ENCODE data around the gene STRC. TPM values are rescaled to one million over a fixed set of nuclear protein-coding genes. Genes with fewer than 3 reads are reported as not detected.
"Not testable (repeated sequence)": the region's sequence is repeated elsewhere in the genome, so short reads cannot be mapped to it uniquely, and the experiment has no call there.

Gene STRC
- total RNA-seq, 2 donors from 2014 or later: 1.1 to 3.3 TPM

DNA sequence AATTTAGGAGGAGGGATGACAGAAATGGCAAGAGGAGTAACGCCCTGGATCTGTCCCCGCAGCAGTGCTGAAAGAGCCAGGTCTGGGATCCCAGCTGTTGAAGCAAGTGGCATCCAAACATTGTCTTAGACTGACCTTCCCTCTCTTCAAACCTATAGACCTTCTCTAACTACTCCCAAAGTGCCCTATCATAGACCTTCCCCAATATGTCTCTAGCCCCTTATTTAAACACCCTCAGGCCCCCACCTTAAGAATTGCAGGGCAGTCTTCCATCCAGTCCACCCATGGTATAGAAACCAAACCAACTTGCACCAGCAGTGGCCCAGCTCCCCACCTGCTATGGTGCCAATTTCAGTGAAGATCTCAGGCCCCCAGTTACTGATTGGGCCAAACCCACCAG, 18.4 kb downstream of the STRC start:
- not testable (repeated sequence) for H3K4me3 Mint-ChIP-seq; H3K4me1 Mint-ChIP-seq (ENCODE audit: low read depth); H3K9me3 Mint-ChIP-seq; DNase-seq; ATAC-seq (replicated peaks in 1 of 2); H3K36me3 Mint-ChIP-seq (ENCODE audit: insufficient read depth in 2 of 2); H3K27ac Mint-ChIP-seq
- peaks cover 31% of the 10 kb centered on the region for H3K27me3 Mint-ChIP-seq (ENCODE audit: low read depth)

GRCh38 chr15:43599131-43599530, 19.5 kb downstream of the STRC start:
- H3K9me3 Mint-ChIP-seq; DNase-seq; H3K4me1 Mint-ChIP-seq (ENCODE audit: low read depth); ATAC-seq (replicated peaks in 1 of 2); H3K36me3 Mint-ChIP-seq (ENCODE audit: insufficient read depth in 2 of 2); H3K27ac Mint-ChIP-seq; H3K4me3 Mint-ChIP-seq: not testable (repeated sequence)
- H3K27me3 Mint-ChIP-seq (ENCODE audit: low read depth): peaks cover 25% of the 10 kb centered on the region

- H3K4me1 Mint-ChIP-seq (ENCODE audit: low read depth); H3K4me3 Mint-ChIP-seq; DNase-seq; H3K9me3 Mint-ChIP-seq; H3K27ac Mint-ChIP-seq; H3K36me3 Mint-ChIP-seq (ENCODE audit: insufficient read depth in 2 of 2): not testable (repeated sequence)
- H3K27me3 Mint-ChIP-seq (ENCODE audit: low read depth): peaks cover 16% of the 10 kb centered on the region
- peak; percentile 32 to 55 for ATAC-seq (replicated peaks in 1 of 2)
Measured at GRCh38 chr15:43593328-43594190, 25.0 kb downstream of the STRC start, which contains the start of gene CKMT1B. TSS of gene CKMT1B (plus strand) at chr15:43594027. CDS start at chr15:43594219, 192 bp downstream.

GRCh38 chr15:43592841-43593240, 25.8 kb downstream of the STRC start:
- not testable (repeated sequence) for DNase-seq; H3K9me3 Mint-ChIP-seq; H3K4me1 Mint-ChIP-seq (ENCODE audit: low read depth); H3K36me3 Mint-ChIP-seq (ENCODE audit: insufficient read depth in 2 of 2); H3K27ac Mint-ChIP-seq; ATAC-seq (replicated peaks in 1 of 2); H3K4me3 Mint-ChIP-seq
- H3K27me3 Mint-ChIP-seq (ENCODE audit: low read depth): peaks cover 15% of the 10 kb centered on the region

DNA sequence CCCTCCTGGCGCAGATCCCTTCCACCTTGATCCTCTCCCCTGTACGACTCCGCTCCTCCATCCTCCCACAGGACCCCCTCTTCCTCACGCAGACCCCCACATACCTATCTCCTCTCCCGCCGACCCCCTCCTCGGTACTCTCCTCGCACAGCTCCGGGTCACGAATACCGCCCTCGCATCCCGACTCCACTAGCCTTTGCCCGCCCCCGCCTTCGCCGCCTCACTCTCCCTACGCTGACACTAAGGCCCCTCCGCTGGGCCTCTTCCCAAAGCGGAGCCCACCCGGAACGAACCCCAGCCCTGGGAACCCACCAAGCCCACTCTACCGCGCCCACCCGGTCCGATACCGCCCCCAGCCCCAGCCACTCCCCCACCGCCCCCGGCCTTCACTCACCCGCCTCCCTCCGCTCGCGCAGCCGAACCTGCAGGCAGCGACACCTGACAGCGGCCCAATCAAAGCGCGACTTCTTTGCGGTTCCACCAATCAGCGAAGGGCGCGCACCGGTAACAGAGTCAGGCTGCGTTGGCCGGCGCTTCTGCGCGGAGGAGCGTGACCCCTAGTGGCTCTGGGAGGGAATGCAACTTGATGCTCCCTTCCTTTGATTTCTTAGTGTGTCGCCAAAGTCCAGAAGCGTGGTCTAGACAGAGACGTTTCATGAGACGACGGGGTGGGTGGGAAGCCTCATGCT, 28.7 kb downstream of the STRC start, which contains the start of gene PPIP5K1:
Gene PPIP5K1, minus strand, starts transcription at position 431 of the 689 bp plus-strand sequence. CDS start 5,704 bp downstream, outside the sequence.
- H3K4me3 Mint-ChIP-seq; H3K27ac Mint-ChIP-seq; H3K4me1 Mint-ChIP-seq (ENCODE audit: low read depth); H3K27me3 Mint-ChIP-seq (ENCODE audit: low read depth); H3K36me3 Mint-ChIP-seq (ENCODE audit: insufficient read depth in 2 of 2); H3K9me3 Mint-ChIP-seq; DNase-seq: not testable (repeated sequence)
- peak; percentile 97 to 99 for ATAC-seq (replicated peaks in 1 of 2)

DNA sequence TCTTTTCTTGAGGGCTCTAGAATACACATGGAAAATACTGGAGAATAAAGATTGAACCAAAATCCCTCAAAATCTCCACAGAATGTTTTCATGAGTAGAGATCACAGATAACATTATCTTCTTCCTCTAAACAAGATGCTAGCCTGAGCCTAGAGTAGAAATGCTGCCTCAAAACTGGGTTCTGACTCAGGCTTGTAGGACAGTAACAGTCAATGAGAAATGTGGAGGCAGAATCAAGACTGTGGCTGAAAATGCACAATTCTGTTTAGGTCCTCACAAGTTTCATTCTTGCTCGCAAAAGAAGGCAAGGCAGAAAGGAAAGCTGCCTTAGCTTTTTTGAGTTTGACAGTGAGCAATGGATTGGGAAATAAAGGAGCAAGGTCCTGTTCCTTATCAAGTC, 44.0 kb downstream of the STRC start:
- not testable (repeated sequence) for H3K9me3 Mint-ChIP-seq; H3K4me1 Mint-ChIP-seq (ENCODE audit: low read depth); H3K27me3 Mint-ChIP-seq (ENCODE audit: low read depth); H3K4me3 Mint-ChIP-seq; DNase-seq; H3K36me3 Mint-ChIP-seq (ENCODE audit: insufficient read depth in 2 of 2); H3K27ac Mint-ChIP-seq
- ATAC-seq (replicated peaks in 1 of 2): peak; percentile 43 to 85

- H3K4me1 Mint-ChIP-seq (ENCODE audit: low read depth); H3K9me3 Mint-ChIP-seq; ATAC-seq (replicated peaks in 1 of 2); H3K36me3 Mint-ChIP-seq (ENCODE audit: insufficient read depth in 2 of 2); DNase-seq; H3K4me3 Mint-ChIP-seq; H3K27ac Mint-ChIP-seq; H3K27me3 Mint-ChIP-seq (ENCODE audit: low read depth): not testable (repeated sequence)
Measured at GRCh38 chr15:43566615-43567014, 52.0 kb downstream of the STRC start.

- not testable (repeated sequence) for ATAC-seq (replicated peaks in 1 of 2); H3K27ac Mint-ChIP-seq; H3K9me3 Mint-ChIP-seq; H3K27me3 Mint-ChIP-seq (ENCODE audit: low read depth); H3K36me3 Mint-ChIP-seq (ENCODE audit: insufficient read depth in 2 of 2); H3K4me1 Mint-ChIP-seq (ENCODE audit: low read depth); DNase-seq; H3K4me3 Mint-ChIP-seq
Measured at GRCh38 chr15:43563793-43564192, 54.8 kb downstream of the STRC start.

DNA sequence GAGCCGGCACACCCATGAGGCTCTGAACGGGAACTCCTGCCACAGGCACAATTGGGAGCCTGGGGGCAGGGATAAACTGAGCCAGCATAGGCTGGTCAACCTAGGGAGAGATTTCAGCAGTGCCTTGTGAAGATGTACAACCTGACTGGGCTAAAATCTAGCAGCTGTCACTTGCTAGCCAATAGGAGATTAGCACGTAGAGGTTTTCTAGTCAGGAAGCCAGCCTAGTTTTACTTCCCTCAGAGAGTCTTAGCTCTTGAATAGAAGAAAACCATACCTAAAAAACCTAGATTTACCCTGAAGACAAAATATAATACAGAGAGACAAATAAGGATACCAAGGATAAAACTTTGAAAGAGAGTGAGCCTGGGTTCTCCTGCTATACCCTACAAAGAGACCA, 55.8 kb downstream of the STRC start:
- not testable (repeated sequence) for H3K4me3 Mint-ChIP-seq; H3K27me3 Mint-ChIP-seq (ENCODE audit: low read depth); H3K27ac Mint-ChIP-seq; ATAC-seq (replicated peaks in 1 of 2); H3K36me3 Mint-ChIP-seq (ENCODE audit: insufficient read depth in 2 of 2); DNase-seq; H3K9me3 Mint-ChIP-seq; H3K4me1 Mint-ChIP-seq (ENCODE audit: low read depth)

- Mint-ChIP-seq H3K4me1 (ENCODE audit: low read depth) (no peaks in the 10 kb centered on the region), H3K36me3 (ENCODE audit: insufficient read depth in 2 of 2) (peaks cover 0 to 3% of the 10 kb centered on the region in 2 donors), H3K9me3 (no peaks in the 10 kb centered on the region), H3K27ac (no peak overlapping the region), H3K4me3 (no peak overlapping the region), H3K27me3 (ENCODE audit: low read depth) (no peaks in the 10 kb centered on the region)
- ATAC-seq (replicated peaks in 1 of 2) (no peak), DNase-seq (no peak)
Measured at GRCh38 chr15:43552986-43553385, 65.6 kb downstream of the STRC start.

DNA sequence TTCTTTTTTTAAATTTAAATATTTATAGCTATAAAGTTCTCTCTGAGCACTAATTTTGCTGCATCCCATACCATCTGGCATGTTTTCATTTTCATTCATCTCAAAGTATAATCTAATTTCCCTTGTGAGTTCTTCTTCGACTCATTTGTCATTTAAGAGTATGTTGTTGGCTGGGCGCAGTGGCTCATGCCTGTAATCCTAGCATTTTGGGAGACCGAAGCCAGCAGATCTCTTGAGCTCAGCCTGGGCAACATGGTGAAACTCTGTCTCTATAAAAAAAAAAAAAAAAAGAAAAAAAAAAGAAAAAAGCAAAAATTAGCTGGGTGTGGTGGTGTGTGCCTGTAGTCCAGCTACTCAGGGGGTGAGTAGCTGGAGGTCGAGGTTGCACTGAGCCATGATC, 66.3 kb downstream of the STRC start:
- Mint-ChIP-seq H3K27me3 (ENCODE audit: low read depth) (no peaks in the 10 kb centered on the region), H3K4me1 (ENCODE audit: low read depth) (no peaks in the 10 kb centered on the region), H3K9me3 (no peaks in the 10 kb centered on the region), H3K27ac (no peak overlapping the region), H3K4me3 (no peak overlapping the region), H3K36me3 (ENCODE audit: insufficient read depth in 2 of 2) (peaks cover 0 to 3% of the 10 kb centered on the region in 2 donors)
- DNase-seq (no peak), ATAC-seq (replicated peaks in 1 of 2) (no peak)

DNA sequence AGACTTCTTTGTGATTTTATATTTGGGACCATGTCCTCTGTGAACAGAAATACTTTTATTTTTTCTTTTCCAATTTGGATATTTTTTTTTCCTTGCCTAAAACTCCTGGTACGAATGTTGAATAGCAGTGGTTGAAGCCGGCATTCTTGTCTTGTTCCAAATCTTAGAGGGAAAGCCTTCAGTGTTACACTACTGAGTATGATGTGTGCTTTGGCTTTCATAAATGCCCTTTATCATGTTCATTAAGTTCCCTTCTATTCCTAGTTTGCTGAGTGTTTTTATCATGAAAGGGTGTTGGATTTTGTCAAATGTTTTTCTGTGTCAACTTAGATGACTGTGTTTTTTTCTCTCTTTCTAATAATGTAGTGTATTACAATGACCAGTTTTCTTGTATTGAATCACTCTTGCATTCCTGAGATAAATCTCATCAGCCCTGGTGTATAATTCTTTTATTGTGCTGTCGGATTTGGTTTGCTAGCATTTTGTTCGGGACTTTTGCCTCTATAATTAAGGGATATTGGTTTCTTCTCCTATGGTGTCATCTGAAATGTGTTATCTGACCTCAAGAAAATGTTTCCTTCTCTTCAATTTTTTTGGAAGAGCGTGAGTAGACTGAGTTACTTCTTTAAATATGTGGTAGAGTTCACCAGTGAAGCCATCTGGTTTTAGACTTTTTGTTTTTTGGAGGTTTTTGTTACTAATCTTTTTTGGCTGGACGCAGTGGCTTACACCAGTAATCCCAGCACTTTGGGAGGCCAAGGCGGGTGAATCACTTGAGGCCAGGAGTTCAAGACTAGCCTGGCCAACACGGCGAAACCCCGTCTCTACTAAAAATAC, 67.9 kb downstream of the STRC start:
- Mint-ChIP-seq H3K9me3 (no peaks in the 10 kb centered on the region), H3K4me3 (no peak overlapping the region), H3K27me3 (ENCODE audit: low read depth) (no peaks in the 10 kb centered on the region), H3K36me3 (ENCODE audit: insufficient read depth in 2 of 2) (peaks cover 0 to 6% of the 10 kb centered on the region in 2 donors), H3K4me1 (ENCODE audit: low read depth) (no peaks in the 10 kb centered on the region), H3K27ac (no peak overlapping the region)
- no peak for DNase-seq
- no peak for ATAC-seq (replicated peaks in 1 of 2)

Measured in activated T-cell treated with anti-CD3 and anti-CD28 coated beads, Interleukin-2, amount 50 U/mL, for 72 hours (primary cell).